Keratinocyte (primary cell): ENCODE measurements around the gene PRKCE. TPM values are rescaled to one million over a fixed set of nuclear protein-coding genes. Genes with fewer than 3 reads are reported as not detected.
A peak's percentile ranks its signal among the peaks of the same experiment; 100 is the strongest.

Experiments used
- DNase-seq: peaks from one replicate; pipeline ENCODE4 v3.0.0-alpha.2; 2011; ENCODE audit warnings: low read depth, missing footprints, low spot score
- FAIRE-seq: peaks from 2 replicates; lab custom pipeline; 2011; peaks lifted over from hg19 to GRCh38; lab: Jason Lieb, UNC
- H2AFZ ChIP-seq: 2 replicates; pipeline ENCODE4 v1.6.0; 2012; ENCODE audit warnings: low read length, control low read depth, inconsistent platforms; ENCODE audit not compliant: control insufficient read depth
- H3K27ac ChIP-seq: 2 replicates; pipeline ENCODE4 v1.5.1; 2011; ENCODE audit warnings: low read length; ENCODE audit not compliant: control insufficient read depth, insufficient read depth
- H3K27me3 ChIP-seq: 3 replicates; pipeline ENCODE4 v1.6.0; 2011; ENCODE audit warnings: low read length; ENCODE audit not compliant: control insufficient read depth, insufficient read depth; ENCODE audit errors: extremely low read depth
- H3K36me3 ChIP-seq, 2 experiments: 2 replicates in 1 of 2; 3 replicates in 1 of 2; pipeline ENCODE4 v1.5.1; 2011; ENCODE audit warnings: low read length in 2 of 2, mild to moderate bottlenecking in 1 of 2; ENCODE audit not compliant: control insufficient read depth in 2 of 2, insufficient read depth in 2 of 2; ENCODE audit errors: extremely low read depth in 1 of 2
- H3K4me1 ChIP-seq: 3 replicates; pipeline ENCODE4 v1.5.1; 2011; ENCODE audit warnings: low read length; ENCODE audit not compliant: control insufficient read depth, insufficient read depth; ENCODE audit errors: extremely low read depth
- H3K4me2 ChIP-seq: 3 replicates; pipeline ENCODE4 v1.6.0; 2011; ENCODE audit warnings: low read depth, low read length; ENCODE audit not compliant: control insufficient read depth, insufficient read depth; ENCODE audit errors: extremely low read depth
- H3K4me3 ChIP-seq, 3 experiments: fragments of 200-600 bp in 1 of 3; sonication (generic) in 1 of 3; 2 replicates in 2 of 3; 3 replicates in 1 of 3; pipeline ENCODE4 v1.5.1; 2011 to 2016; ENCODE audit warnings: low read length in 3 of 3, mild to moderate bottlenecking in 3 of 3, control low read depth in 2 of 3, inconsistent platforms in 1 of 3, low read depth in 1 of 3, mixed read lengths in 1 of 3, mixed run types in 1 of 3, moderate library complexity in 1 of 3; ENCODE audit not compliant: control insufficient read depth in 2 of 3, insufficient read depth in 2 of 3; ENCODE audit errors: extremely low read depth in 1 of 3
- H3K79me2 ChIP-seq: 2 replicates; pipeline ENCODE4 v1.6.0; 2012; ENCODE audit warnings: low read length; ENCODE audit not compliant: control insufficient read depth, insufficient read depth
- H3K9ac ChIP-seq: 3 replicates; pipeline ENCODE4 v1.6.0; 2011; ENCODE audit warnings: low read length; ENCODE audit not compliant: control insufficient read depth, insufficient read depth; ENCODE audit errors: extremely low read depth
- H3K9me1 ChIP-seq: 3 replicates; pipeline ENCODE4 v1.6.0; 2011; ENCODE audit warnings: low read length; ENCODE audit not compliant: control insufficient read depth, insufficient read depth; ENCODE audit errors: extremely low read depth
- H3K9me3 ChIP-seq: 2 replicates; pipeline ENCODE4 v1.5.1; 2012; ENCODE audit warnings: low read depth, low read length; ENCODE audit not compliant: control insufficient read depth
- H4K20me1 ChIP-seq: 3 replicates; pipeline ENCODE4 v1.6.0; 2011; ENCODE audit warnings: low read length; ENCODE audit not compliant: control insufficient read depth, insufficient read depth; ENCODE audit errors: extremely low read depth
- CTCF ChIP-seq, 3 experiments: IDR thresholded peaks in 1 of 3; conservative IDR thresholded peaks in 1 of 3; optimal IDR thresholded peaks in 1 of 3; 2 replicates in 2 of 3; 3 replicates in 1 of 3; pipeline versions ENCODE3 to v1.5.1; 2011; ENCODE audit warnings: low read length in 3 of 3, mild to moderate bottlenecking in 3 of 3, moderate library complexity in 2 of 3, control low read depth in 1 of 3, inconsistent platforms in 1 of 3; ENCODE audit not compliant: insufficient read depth in 2 of 3; ENCODE audit errors: extremely low read depth in 1 of 3
- EZH2 ChIP-seq: IDR thresholded peaks from one replicate; pipeline ENCODE4 v1.6.1; 2012; ENCODE audit warnings: inconsistent platforms, mild to moderate bottlenecking, low read length, moderate library complexity
- dilution Hi-C: fragments of 300-500 bp; cut with MboI; formaldehyde crosslinking; loops from one replicate; pipeline ENCODE4 v1.7.0; 2020; ENCODE audit warnings: low sequenced_read_pairs; ENCODE audit not compliant: extremely low pct_ligation_motif_present
- polyA plus RNA-seq, 5 experiments: library from polyadenylated mRNA; depleted of rRNA in 3 of 5; stranded (reverse) in 3 of 5; stranded (forward) in 1 of 5; unstranded in 1 of 5; fragments of >200 nt; gene quantifications; 1 replicate in 1 of 5; 2 replicates in 3 of 5; 3 replicates in 1 of 5; pipeline versions ENCODE4 v1.2.1 to v1.2.3, GENCODE V29; 2011 to 2012; ENCODE audit warnings: missing spikeins in 2 of 5, low read depth in 1 of 5, low replicate concordance in 1 of 5

Gene PRKCE
- polyA plus RNA-seq, 1 donor (not counting 4 experiments of a cell fraction or from before 2014, with no cell fraction given): 2.0 TPM

- TF ChIP-seq EZH2 (no peak), CTCF (optimal IDR thresholded peaks at IDR 0.05 in 1 of 3, IDR thresholded peaks at IDR 0.05 in 1 of 3, conservative IDR thresholded peaks at IDR 0.05 in 1 of 3; ENCODE audit: extremely low read depth in 1 of 3, insufficient read depth in 2 of 3, low read length in 3 of 3) (no peak)
- no peaks in the 10 kb centered on the region for H4K20me1 ChIP-seq
- H3K4me3 ChIP-seq: no peak overlapping the region
- no peaks in the 10 kb centered on the region for H3K36me3 ChIP-seq
- dilution Hi-C loops: no loop called here
- FAIRE-seq (peak; percentile 67), DNase-seq (no peak)
- H3K4me2 ChIP-seq: peak overlapping the region; percentile 50
- H3K27me3 ChIP-seq: no peaks in the 10 kb centered on the region
- no peaks in the 10 kb centered on the region for H3K79me2 ChIP-seq
- H2AFZ ChIP-seq: peak overlapping the region; percentile 4
- no peaks in the 10 kb centered on the region for H3K9me3 ChIP-seq
- peaks cover 18% of the 10 kb centered on the region for H3K4me1 ChIP-seq
- H3K9ac ChIP-seq: no peak overlapping the region
- H3K9me1 ChIP-seq: no peaks in the 10 kb centered on the region
- peak overlapping the region; percentile 50 for H3K27ac ChIP-seq
These were observed 340.7 kb downstream of the PRKCE start for GRCh38 chr2:45992021-45992740.

- DNase-seq: no peak
- no peak overlapping the region for H3K9ac ChIP-seq
- dilution Hi-C loops: no loop called here
These were observed 341.4 kb downstream of the PRKCE start for GRCh38 chr2:45992741-45993475.

More at GRCh38 chr2:45992741-45993475, 341.4 kb downstream of the PRKCE start:
- Histone ChIP-seq H4K20me1 (no peaks in the 10 kb centered on the region), H3K4me2 (peak overlapping the region; percentile 50), H3K4me3 (no peak overlapping the region), H3K9me1 (no peaks in the 10 kb centered on the region), H2AFZ (no peak overlapping the region), H3K9me3 (no peaks in the 10 kb centered on the region), H3K27me3 (no peaks in the 10 kb centered on the region), H3K27ac (peak overlapping the region; percentile 26), H3K4me1 (peaks cover 18% of the 10 kb centered on the region), H3K79me2 (no peaks in the 10 kb centered on the region), H3K36me3 (no peaks in the 10 kb centered on the region)
- TF ChIP-seq CTCF (optimal IDR thresholded peaks at IDR 0.05 in 1 of 3, IDR thresholded peaks at IDR 0.05 in 1 of 3, conservative IDR thresholded peaks at IDR 0.05 in 1 of 3; ENCODE audit: extremely low read depth in 1 of 3, insufficient read depth in 2 of 3, low read length in 3 of 3) (no peak), EZH2 (no peak)
- no peak for FAIRE-seq
